Cerebellar nuclear complex (tissue), 1 donor: ENCODE measurements around the gene MTCL1.

Experiments
- DNase-seq, 2 experiments: peaks; one replicate each; lab custom pipeline; 2025; lab: John Stamatoyannopoulos, UW

The MTCL1 gene

GRCh38 chr18:8812631-8813030 lies 107.3 kb downstream of the MTCL1 start:
- DNase-seq: no peak

GRCh38 chr18:8813611-8814010 lies 108.3 kb downstream of the MTCL1 start:
- no peak for DNase-seq

GRCh38 chr18:8814206-8814605 lies 108.8 kb downstream of the MTCL1 start:
- no peak for DNase-seq

- no peak for DNase-seq
Observed at GRCh38 chr18:8816220-8816619, 110.9 kb downstream of the MTCL1 start.

- no peak for DNase-seq
Observed at GRCh38 chr18:8816816-8817215, 111.5 kb downstream of the MTCL1 start.

GRCh38 chr18:8818982-8819381 lies 113.6 kb downstream of the MTCL1 start:
- no peak for DNase-seq

- DNase-seq: no peak
Observed at GRCh38 chr18:8820396-8821082, 115.2 kb downstream of the MTCL1 start.

- DNase-seq: no peak
Observed at GRCh38 chr18:8821083-8821465, 115.7 kb downstream of the MTCL1 start.

GRCh38 chr18:8821531-8821930 lies 116.2 kb downstream of the MTCL1 start:
- DNase-seq: no peak

- no peak for DNase-seq
Observed at GRCh38 chr18:8822643-8823042, 117.3 kb downstream of the MTCL1 start.

- no peak for DNase-seq
Observed at GRCh38 chr18:8823530-8823929, 118.2 kb downstream of the MTCL1 start.

- DNase-seq: no peak
Observed at GRCh38 chr18:8824846-8825245, 119.5 kb downstream of the MTCL1 start.

- DNase-seq: no peak
Observed at GRCh38 chr18:8825273-8825672, 119.9 kb downstream of the MTCL1 start.

- DNase-seq: no peak
Observed at GRCh38 chr18:8825729-8826375, 120.5 kb downstream of the MTCL1 start.

GRCh38 chr18:8826514-8826913 lies 121.2 kb downstream of the MTCL1 start:
- DNase-seq: no peak

- DNase-seq: peak; percentile 22 to 39
Observed at GRCh38 chr18:8826971-8827370, 121.6 kb downstream of the MTCL1 start.

- no peak for DNase-seq
Observed at GRCh38 chr18:8828300-8828699, 122.9 kb downstream of the MTCL1 start.

GRCh38 chr18:8828798-8829197 lies 123.4 kb downstream of the MTCL1 start:
- no peak for DNase-seq

GRCh38 chr18:8830067-8831060 lies 125.0 kb downstream of the MTCL1 start:
- DNase-seq: no peak

GRCh38 chr18:8831112-8831511 lies 125.8 kb downstream of the MTCL1 start:
- no peak for DNase-seq

- no peak for DNase-seq
Observed at GRCh38 chr18:8831531-8831930, 126.2 kb downstream of the MTCL1 start.

- DNase-seq: no peak
Observed at GRCh38 chr18:8833480-8833879, 128.1 kb downstream of the MTCL1 start.

- DNase-seq: no peak
Observed at GRCh38 chr18:8834881-8835280, 129.5 kb downstream of the MTCL1 start.
